MG63 (cell line): ENCODE results near the gene RNF25. TPM values are rescaled to one million over a fixed set of nuclear protein-coding genes. Genes with fewer than 3 reads are reported as not detected.
"Not testable (repeated sequence)": the region's sequence is repeated elsewhere in the genome, so short reads cannot be mapped to it uniquely, and the experiment has no call there.

Experiments used
- DNase-seq: peaks from one replicate; pipeline ENCODE4 v3.0.0-alpha.2; 2020
- H3K27me3 ChIP-seq: fragments of 250-450 bp; sonication (Bioruptor Pico); 2 replicates; pipeline ENCODE4 v1.5.1; 2020; ENCODE audit warnings: mild to moderate bottlenecking, moderate library complexity
- H3K36me3 ChIP-seq: fragments of 250-450 bp; sonication (Bioruptor Pico); 2 replicates; pipeline ENCODE4 v1.5.1; 2020; ENCODE audit warnings: mild to moderate bottlenecking, moderate library complexity
- H3K4me3 ChIP-seq: fragments of 250-450 bp; sonication (Bioruptor Pico); 2 replicates; pipeline ENCODE4 v1.5.1; 2020; ENCODE audit warnings: mild to moderate bottlenecking, moderate library complexity
- H3K9me3 ChIP-seq: fragments of 250-450 bp; sonication (Bioruptor Pico); 2 replicates; pipeline ENCODE4 v1.5.1; 2020; ENCODE audit warnings: mild to moderate bottlenecking, moderate library complexity
- total RNA-seq: library from RNA; depleted of rRNA; stranded (reverse); fragments of >200 nt; shearing (Covaris generic); gene quantifications from 2 replicates; pipeline ENCODE4 v1.2.3, GENCODE V29; 2014; ENCODE audit warnings: low replicate concordance

The RNF25 gene
- total RNA-seq, 1 experiment from 2014 or later, result 32.1 TPM

GRCh38 chr2:218698885-218699284 lies 27.1 kb upstream of the RNF25 start:
- H3K36me3 ChIP-seq, result peaks cover 6% of the 10 kb centered on the region; the same call in 1 of the 2 replicates
- no peak for DNase-seq
- H3K4me3 ChIP-seq, result no peak overlapping the region

GRCh38 chr2:218694405-218695145 lies 22.8 kb upstream of the RNF25 start:
- H3K36me3 ChIP-seq, result peaks cover 36% of the 10 kb centered on the region
- DNase-seq, result no peak
- H3K27me3 ChIP-seq, result no peaks in the 10 kb centered on the region
- H3K9me3 ChIP-seq, result no peaks in the 10 kb centered on the region
- H3K4me3 ChIP-seq, result no peak overlapping the region

More at GRCh38 chr2:218698885-218699284, 27.1 kb upstream of the RNF25 start:
- Histone ChIP-seq H3K9me3 (no peaks in the 10 kb centered on the region), H3K27me3 (no peaks in the 10 kb centered on the region)

GRCh38 chr2:218691234-218691633 lies 19.4 kb upstream of the RNF25 start:
- H3K36me3 ChIP-seq, result peaks cover 51% of the 10 kb centered on the region
- H3K9me3 ChIP-seq, result no peaks in the 10 kb centered on the region
- H3K4me3 ChIP-seq, result no peak overlapping the region
- no peaks in the 10 kb centered on the region for H3K27me3 ChIP-seq
- DNase-seq, result peak; percentile 68

DNA sequence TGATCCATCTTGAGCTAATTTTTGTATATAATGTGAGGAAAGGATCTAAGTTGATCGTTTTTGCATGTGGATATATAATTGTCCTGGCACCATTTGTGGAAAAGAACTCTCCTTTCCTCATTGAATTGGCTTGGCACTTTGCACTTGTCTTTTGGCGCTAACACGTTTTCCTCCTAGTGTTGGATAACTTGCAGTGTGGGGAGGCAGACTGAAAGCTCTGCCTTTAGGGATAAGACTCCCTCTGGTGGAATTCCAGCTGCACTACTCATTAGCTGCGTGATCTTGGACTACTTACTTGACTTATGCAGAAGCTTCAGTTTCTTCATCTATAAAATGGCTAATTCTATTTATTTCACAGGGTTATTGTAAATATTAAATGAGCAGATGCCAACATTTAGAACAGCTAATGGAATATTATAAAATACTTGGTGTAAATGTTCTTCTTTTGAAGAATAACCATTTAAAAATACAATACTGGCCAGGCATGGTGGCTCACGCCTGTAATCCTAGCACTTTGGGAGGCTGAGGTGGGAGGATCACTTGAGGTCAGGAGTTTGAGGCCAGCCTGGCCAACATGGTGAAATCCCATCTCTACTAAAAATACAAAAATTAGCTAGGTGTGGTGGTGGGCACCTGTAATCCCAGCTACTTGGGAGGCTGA lies 15.7 kb upstream of the RNF25 start:
- not testable (repeated sequence) for H3K9me3 ChIP-seq, H3K27me3 ChIP-seq, H3K4me3 ChIP-seq
- peaks cover 34% of the 10 kb centered on the region for H3K36me3 ChIP-seq
- DNase-seq, result peak; percentile 72

DNA sequence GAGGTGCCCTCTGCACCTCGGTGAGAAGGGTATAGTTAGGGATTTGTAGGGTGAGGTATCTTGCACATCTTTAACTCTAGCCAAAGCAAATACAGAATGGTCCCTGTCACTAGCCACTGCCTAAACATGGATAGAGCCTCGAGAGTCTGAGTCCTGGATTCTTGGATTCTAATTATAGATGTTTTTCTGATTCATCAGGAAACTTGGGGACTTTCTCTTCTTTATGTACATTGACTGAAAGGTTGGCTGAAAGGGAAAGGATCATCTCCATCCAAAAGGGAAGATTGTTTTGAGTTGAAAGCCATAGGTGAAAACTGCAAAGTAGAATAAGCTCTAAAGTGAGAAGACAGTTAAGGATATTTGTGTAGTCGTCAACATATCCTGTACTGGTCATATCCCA lies 8.3 kb upstream of the RNF25 start:
- Histone ChIP-seq H3K27me3 (no peaks in the 10 kb centered on the region), H3K36me3 (peaks cover 18% of the 10 kb centered on the region), H3K4me3 (no peak overlapping the region), H3K9me3 (no peaks in the 10 kb centered on the region)
- no peak for DNase-seq

DNA sequence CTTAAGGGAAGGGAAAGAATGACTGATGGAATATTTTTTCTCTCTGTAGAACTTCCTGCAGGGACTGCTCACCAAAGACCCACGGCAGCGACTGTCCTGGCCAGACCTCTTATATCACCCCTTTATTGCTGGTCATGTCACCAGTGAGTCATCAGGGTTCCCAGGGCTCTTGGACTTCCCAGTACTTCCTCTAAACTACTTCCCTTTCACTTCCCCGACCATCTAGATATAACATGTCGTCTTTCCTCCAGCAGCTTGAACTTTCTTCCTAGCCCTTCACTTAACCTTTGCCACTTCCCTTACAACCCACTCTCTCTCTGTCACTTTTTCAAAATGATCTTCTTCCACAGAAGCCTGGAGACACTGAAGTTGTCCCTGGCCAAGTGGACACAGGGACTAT lies 7.3 kb upstream of the RNF25 start:
- DNase-seq, result peak; percentile 17
- H3K27me3 ChIP-seq, result no peaks in the 10 kb centered on the region
- no peaks in the 10 kb centered on the region for H3K9me3 ChIP-seq
- H3K4me3 ChIP-seq, result no peak overlapping the region
- peaks cover 18% of the 10 kb centered on the region for H3K36me3 ChIP-seq

- Histone ChIP-seq H3K36me3 (peaks cover 35% of the 10 kb centered on the region), H3K4me3 (peak overlapping the region; percentile 94)
- no peak for DNase-seq
Measured at GRCh38 chr2:218671097-218671653, 627 bp downstream of the RNF25 start.

DNA sequence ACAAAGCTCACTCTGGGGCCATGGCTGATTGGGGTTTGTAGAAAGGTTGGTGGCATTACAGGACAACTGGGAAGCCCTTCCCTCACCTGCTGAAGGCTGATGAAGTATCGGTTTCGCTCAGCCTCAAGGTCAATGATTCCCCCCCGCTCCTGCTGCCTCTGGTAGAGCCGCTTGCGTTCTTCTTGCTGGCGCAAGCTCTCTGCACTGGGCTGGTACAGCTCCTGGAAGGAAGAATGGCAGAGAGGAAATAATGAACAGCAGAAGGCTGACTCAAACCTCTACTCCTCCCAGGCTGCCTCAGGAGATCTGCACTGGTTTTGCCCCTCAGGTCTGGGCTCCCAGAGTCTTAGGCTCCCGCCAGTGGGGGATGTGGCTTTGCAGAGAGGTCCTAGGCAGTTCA lies 7.1 kb downstream of the RNF25 start:
- H3K36me3 ChIP-seq, result peaks cover 64% of the 10 kb centered on the region
- H3K9me3 ChIP-seq, result no peaks in the 10 kb centered on the region
- DNase-seq, result no peak
- H3K4me3 ChIP-seq, result no peak overlapping the region
- no peaks in the 10 kb centered on the region for H3K27me3 ChIP-seq

More at GRCh38 chr2:218671097-218671653, 627 bp downstream of the RNF25 start:
- Histone ChIP-seq H3K9me3 (no peaks in the 10 kb centered on the region), H3K27me3 (no peaks in the 10 kb centered on the region)

DNA sequence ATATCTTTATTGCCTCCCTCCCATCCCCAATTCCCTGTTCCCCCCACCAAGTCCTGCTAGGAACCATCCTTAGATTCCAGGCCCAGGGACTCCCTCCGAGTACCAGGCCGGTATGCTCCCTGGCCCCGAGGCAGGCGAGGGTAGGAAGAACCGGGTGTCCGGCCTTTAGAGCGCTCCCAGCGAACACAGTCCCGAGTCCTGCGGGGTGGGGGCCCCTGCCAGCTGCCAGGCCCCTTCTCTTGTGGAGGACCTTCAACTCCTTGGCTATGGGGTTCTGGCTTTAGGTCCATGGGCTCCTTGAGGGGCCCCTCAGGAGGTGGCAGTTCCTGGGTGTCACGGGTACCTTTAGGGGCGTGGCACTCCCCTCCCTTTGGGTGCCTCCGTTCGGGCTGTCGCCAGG lies 7.9 kb downstream of the RNF25 start:
- H3K27me3 ChIP-seq, result no peaks in the 10 kb centered on the region
- H3K9me3 ChIP-seq, result no peaks in the 10 kb centered on the region
- no peak overlapping the region for H3K4me3 ChIP-seq
- no peak for DNase-seq
- peaks cover 56% of the 10 kb centered on the region for H3K36me3 ChIP-seq

DNA sequence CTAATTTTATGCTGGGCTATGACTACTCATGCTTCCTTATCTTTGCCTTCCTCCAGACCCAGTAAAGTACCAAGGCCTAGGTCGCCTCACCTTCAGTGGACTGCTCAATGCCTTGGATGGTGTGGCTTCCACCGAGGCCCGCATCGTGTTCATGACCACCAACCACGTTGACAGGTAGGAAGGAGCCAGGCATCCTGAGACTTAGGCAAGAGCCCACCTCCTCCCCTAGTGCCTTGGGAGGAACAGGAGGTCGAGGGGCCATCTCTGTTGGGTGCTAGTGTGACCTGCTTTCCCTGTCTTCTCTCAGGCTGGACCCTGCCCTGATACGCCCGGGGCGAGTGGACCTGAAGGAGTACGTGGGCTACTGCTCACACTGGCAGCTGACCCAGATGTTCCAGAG lies 9.0 kb downstream of the RNF25 start:
- H3K27me3 ChIP-seq, result no peaks in the 10 kb centered on the region
- no peak for DNase-seq
- H3K36me3 ChIP-seq, result peaks cover 55% of the 10 kb centered on the region
- H3K4me3 ChIP-seq, result no peak overlapping the region
- H3K9me3 ChIP-seq, result no peaks in the 10 kb centered on the region

DNA sequence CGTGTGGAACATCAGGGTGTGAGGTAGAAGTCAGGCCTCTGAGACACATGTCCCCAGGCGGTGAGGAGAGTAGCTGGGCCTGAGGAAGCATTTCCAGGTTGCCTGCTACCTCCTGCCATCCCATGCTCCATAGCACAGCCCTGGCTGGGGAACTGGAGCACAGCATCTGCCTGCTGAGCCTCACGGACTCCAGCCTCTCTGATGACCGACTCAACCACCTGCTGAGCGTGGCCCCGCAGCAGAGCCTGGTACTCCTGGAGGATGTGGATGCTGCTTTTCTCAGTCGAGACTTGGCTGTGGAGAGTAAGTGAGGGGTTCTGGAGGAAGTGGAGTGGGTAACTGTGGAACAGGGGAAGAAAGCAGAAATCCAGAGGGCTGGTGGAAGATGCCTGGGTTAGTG lies 9.4 kb downstream of the RNF25 start:
- Histone ChIP-seq H3K4me3 (no peak overlapping the region), H3K36me3 (peaks cover 55% of the 10 kb centered on the region), H3K27me3 (no peaks in the 10 kb centered on the region), H3K9me3 (no peaks in the 10 kb centered on the region)
- DNase-seq, result no peak

DNA sequence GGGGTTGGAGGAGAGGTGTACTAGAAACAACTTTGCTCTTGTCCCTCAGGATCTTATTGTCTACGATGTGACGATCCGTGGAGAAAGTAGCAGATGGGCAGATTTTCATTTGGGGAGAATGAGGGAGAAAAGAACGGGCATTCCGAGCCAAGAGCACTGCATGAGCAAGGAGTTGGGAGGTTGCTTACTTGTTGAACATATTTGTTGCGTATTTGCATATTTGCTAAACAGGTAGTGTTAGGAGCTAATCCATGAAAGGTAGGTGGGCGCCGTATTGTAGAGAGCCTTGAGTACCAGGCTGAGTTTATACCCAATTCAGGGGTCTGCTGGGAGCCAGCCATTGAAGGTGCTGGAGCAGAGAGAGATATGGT lies 11.8 kb downstream of the RNF25 start:
- Histone ChIP-seq H3K4me3 (peak overlapping the region; percentile 70), H3K9me3 (no peaks in the 10 kb centered on the region), H3K36me3 (peaks cover 62% of the 10 kb centered on the region), H3K27me3 (no peaks in the 10 kb centered on the region)
- no peak for DNase-seq

- Histone ChIP-seq H3K4me3 (peak within 1 kb of the TSS; percentile 70), H3K9me3 (no peaks in the 10 kb centered on the region), H3K27me3 (no peaks in the 10 kb centered on the region), H3K36me3 (peaks cover 61% of the 10 kb centered on the region)
- DNase-seq, result peak; percentile 94
Measured at GRCh38 chr2:218659258-218659987, 12.4 kb downstream of the RNF25 start, which contains the start of the genes BCS1L and ZNF142. BCS1L (plus strand) TSS chr2:218659683; CDS start chr2:218660988, 1,305 bp downstream. ZNF142 (minus strand) TSS chr2:218659623; CDS start chr2:218656429, 3,194 bp downstream.

DNA sequence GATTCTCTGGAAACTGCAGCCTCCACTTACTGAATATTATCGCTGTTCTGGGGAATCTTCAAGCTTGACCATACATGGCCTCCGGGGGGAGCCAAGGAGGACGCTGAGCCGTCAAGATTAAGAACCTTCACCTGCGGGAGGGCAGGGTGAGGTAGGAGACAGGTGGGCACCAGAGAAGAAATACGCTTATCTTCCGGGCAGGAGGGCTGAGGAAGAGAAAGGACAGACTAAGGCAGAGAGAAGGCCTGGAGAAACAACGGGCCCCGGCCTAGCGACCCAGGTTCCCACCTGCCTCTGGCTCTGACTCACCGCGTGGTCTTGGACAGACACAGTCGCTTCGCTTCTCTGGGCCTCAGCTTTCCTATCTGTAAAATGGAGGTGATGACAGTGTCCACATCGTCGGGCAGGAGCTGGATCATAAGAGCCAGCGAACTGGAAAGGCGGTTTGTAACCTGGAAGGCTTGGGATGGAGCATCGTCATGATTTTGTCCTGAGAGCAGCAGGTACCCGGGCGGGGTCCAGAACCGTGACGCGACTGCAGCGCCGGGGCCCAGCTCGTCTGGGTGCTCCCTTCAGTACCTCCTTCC lies 13.0 kb downstream of the RNF25 start:
- peak overlapping the region; percentile 70 for H3K4me3 ChIP-seq
- H3K36me3 ChIP-seq, result peaks cover 59% of the 10 kb centered on the region
- no peaks in the 10 kb centered on the region for H3K9me3 ChIP-seq
- peak; percentile 28 for DNase-seq
- H3K27me3 ChIP-seq, result no peaks in the 10 kb centered on the region

- Histone ChIP-seq H3K36me3 (peaks cover 60% of the 10 kb centered on the region), H3K9me3 (no peaks in the 10 kb centered on the region), H3K4me3 (no peak overlapping the region), H3K27me3 (no peaks in the 10 kb centered on the region)
- DNase-seq, result no peak
Measured at GRCh38 chr2:218655751-218656150, 16.1 kb downstream of the RNF25 start.

DNA sequence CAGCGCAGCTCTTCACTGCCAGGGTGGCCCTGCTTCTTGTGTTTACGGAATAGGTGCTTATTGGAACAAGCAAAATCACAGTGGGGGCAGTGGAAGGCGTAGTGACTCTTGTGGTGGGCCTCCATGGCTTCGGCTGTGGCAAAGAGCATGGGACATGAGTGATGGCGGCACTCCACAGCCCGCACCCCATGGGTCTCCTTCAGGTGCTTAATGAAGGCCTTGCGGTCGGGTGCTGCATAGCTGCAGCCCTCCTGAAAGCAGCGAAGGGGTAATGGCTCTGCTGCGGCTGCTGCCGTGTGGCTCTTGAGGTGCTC lies 23.1 kb downstream of the RNF25 start:
- H3K4me3 ChIP-seq, result no peak overlapping the region
- peaks cover 78% of the 10 kb centered on the region for H3K36me3 ChIP-seq
- H3K27me3 ChIP-seq, result no peaks in the 10 kb centered on the region
- no peaks in the 10 kb centered on the region for H3K9me3 ChIP-seq
- no peak for DNase-seq
